HG03060 (cell line): ENCODE results near the gene SLC2A9.
"Not testable (repeated sequence)": the region's sequence is repeated elsewhere in the genome, so short reads cannot be mapped to it uniquely, and the experiment has no call there.

Experiments
- ATAC-seq: cut with Tn5 transposase; IDR thresholded peaks from one replicate; pipeline ENCODE4 v1.9.1; 2021; ENCODE audit warnings: low read depth, moderate number of reproducible peaks; ENCODE audit not compliant: unreplicated experiment

The SLC2A9 gene

DNA sequence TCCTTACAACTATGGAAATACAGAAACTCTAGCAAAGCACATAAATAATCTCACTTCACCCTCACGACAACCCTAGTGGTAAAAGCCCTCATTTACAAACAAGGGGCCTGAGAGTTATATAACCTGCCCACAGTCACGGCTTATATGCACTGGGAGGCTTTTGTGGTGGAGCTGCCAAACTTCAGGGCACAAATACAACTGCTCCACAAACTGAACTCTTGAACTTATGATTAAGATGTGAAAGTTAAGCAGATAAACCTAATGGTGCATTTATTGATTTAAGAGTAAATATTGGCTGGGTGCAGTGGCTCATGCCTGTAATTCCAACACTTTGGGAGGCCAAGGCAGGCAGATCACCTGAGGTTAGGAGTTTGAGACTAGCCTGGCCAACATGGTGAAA, 19.0 kb downstream of the SLC2A9 start:
- no peak for ATAC-seq

DNA sequence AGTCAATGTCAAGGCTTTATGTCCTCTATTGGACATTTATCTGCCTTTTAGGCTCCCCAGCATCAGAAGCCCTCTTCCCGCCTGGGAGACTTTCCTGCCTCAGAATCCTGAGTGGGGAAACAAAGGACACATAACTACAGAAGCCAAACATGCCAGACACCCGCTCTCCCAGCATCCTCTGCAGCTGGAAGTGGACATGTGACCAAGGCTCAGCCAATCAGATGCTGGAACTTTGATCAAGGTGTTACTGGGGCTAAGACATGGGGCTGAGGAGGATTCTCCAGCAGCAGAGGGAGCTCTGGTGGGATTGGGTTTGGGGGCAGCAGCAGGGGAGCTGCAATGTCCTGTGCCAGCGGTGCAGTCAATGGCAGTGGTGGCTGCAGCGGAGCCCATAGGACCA, 19.5 kb downstream of the SLC2A9 start:
- no peak for ATAC-seq

DNA sequence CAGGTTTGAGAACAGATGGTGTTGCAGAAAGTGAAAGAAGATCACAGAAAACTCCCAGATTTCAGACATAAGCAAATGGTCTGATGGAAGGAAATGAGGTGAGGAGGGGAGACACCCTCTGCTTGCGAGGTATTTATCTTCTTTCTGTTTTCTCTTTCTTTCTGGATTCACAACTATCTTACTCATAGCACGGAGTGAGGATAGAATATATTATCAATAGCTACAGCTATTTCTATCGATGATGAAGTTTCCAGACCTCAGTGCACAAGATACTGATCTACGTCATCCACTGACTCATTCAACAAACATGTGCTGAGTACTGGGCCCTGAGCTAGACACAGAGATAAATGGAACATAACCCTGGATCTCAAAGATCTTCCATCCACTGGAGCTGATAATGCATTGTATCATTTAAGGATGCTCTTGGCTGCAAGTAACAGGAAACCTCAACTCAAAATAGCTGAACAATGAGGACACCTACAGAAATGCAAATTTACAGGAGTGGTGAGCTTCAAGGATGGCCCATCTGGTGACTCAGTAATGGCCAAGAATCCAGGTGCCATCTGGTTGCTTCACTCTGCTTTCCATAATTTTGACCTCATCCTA, 21.2 kb downstream of the SLC2A9 start:
- no peak for ATAC-seq

DNA sequence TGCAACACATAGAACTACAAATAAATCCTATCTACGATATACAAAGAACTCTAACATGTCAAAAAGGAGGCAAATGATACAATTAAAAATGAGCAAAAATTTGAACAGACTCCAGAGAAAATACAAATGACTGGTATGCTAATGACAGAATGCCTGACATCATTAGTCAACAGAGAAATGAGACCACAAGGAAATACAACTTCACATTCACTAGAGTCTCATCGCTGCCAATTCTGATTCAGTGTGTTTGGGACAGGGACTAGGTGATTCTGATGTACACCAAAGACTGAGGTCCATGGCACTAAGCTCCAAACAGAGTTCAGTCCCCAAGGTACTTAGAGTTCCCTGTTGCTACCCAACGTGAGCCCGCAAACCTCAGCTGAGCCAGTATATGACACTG, 23.4 kb downstream of the SLC2A9 start:
- ATAC-seq, result no peak

DNA sequence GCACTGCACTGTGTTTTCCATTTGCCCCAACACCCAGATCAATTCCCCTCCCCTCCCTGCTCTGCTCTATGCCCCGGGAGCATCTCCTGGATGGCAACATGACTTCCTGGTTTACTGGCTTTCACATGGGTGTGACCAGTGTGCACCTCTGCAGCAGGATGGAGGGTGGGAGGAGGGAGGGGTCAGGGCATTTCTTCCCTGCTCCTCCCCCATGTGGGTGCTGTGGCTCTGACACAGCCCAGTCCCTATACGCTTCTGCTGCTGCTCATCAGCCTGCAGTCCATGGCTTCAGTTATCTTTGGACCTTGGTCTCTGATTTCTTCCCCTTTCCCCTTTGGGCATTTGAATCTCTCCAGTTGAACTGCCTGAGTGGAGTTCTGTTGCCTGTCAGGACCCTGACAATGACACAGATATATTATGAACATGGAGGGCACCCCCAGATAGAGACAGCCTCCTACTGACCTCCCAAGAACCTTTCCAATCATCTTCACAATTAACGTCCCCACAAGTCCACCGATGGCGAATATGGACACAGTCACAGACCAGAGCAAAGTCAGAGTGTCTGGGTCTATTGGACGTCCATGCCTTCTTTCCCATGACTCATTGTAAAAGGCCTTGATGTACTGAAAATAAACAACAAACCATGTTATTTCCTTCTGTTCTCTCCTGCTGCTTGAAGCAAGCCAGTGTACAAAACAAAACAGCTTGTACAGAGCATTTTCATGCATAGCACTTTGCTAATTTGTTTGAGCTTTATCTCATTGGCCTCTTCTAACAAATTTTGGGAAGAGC, 24.8 kb downstream of the SLC2A9 start:
- ATAC-seq, result no peak

DNA sequence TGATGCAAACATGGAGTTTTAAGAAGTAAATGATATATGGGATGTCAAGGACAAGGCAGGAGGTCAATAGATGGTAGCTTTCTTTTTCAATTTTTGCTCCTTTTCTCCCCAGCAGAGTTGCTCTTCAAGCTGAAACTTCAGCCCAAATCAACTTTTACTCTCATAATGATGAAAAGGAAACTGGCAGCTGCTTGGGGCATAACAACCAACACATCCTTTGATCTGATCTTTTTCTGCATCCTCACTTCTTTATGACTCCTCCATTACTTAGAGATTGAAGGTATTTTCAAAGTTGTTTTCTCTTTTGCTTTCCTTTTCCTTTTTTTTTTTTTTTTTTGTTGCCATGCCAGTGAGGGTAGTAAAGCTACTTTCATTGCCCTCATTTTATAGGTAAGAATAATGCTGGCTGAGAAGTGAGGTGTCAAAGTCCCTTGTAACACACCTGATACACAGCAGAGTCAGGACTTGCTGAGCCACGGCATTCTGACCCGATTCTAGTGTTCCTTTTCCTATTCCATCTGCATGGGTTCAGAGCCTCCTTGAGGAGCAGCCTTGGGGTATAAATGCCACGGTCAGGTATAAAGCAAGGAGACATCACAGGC, 26.9 kb downstream of the SLC2A9 start:
- no peak for ATAC-seq

DNA sequence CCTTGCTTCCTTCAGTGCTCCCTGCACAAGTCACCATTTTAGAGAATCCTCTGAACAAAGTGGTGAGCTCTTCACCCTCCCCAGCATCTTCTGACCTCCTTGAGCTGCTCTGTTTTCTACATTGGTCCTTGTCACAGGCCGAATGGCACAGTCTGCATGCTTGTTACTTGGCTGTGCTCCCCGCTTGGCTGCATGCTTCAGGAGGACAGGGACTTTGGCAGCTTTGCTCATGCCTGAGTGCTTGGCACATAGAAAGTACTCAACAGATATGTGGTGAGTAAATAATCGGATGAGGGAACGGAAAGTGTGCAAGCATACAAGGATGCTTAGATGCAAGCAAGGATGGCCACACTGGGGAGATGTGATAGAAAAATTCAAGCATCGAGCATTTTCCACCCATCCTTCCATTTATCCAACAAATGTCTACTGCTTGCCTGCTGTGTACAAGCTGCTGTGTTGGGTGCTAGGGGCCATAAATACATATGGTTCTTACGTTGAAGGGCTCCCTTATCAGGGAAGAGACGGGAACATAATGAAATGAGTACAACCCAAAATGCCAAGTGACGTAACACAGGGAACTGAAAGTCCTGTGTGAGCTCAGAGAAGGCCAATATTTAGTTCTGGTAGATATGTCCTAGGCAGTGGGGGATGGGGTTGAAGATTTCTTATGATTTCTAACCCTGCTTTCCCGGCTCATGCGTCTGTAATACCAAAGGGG, 31.2 kb downstream of the SLC2A9 start:
- ATAC-seq, result no peak

DNA sequence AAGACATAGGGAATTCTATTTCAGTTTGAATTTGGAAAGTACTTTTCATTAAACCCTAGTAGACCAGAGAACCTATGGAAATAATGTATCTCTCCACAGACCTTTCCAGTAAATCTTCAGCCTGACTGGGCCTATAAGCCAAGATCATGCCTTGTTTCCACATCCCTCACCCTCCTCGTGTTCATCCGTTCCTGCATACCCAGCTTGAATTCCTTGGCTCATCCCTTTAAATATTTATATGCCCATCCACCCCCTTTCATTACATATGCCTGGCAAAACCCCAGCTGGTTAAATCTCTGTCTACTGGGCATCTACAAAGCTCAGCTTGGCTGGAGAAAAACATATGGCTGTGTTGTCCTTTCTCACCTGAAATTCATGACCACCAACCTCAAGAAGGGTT, 32.4 kb downstream of the SLC2A9 start:
- ATAC-seq, result no peak

DNA sequence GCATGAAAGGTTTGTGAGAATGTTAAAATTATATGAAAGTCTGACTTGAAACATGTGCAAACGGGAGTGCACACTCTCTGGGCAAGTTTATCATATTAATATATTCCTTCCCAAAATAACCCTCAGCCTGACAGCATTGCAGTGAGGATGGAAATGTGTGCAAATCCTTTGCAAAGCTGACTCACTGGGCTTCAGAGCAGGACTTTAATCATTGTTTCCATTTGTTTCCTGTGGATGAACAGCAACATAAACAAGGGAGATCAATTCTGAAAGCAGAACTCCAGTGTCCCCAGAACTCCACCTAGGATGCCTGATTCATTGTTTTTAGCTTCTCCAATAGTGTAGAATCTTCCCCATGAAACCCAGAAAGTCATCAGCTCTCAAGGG, 32.9 kb downstream of the SLC2A9 start:
- ATAC-seq, result no peak

DNA sequence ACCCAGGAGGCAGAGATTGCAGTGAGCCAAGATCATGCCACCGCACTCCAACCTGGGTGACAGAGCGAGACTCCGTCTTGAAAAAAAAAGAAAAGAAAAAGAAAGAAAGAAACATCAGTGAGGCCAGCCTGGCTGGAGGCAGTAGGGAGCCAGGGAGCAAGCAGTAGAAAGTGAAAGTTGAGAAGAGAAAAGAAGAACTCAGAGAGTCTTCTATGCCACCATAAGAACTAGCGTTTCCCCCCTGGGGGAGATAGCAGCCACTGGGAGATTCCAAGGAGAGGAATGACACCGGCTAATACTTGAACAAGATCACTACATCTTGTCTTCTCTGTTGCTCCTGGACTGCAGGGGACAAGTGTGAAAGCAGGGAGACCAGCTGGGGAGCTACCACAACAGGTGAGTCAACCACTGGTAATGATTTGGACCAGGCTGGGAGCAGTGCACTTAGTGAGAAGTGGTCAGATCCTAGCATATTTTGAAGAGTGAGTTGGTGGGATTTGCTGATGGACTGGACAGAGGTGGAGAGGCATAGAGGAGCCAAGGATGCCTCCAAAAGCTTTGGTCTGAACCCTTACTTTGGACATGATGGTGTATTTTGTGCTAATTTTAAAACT, 33.4 kb downstream of the SLC2A9 start:
- peak; percentile 54 for ATAC-seq

DNA sequence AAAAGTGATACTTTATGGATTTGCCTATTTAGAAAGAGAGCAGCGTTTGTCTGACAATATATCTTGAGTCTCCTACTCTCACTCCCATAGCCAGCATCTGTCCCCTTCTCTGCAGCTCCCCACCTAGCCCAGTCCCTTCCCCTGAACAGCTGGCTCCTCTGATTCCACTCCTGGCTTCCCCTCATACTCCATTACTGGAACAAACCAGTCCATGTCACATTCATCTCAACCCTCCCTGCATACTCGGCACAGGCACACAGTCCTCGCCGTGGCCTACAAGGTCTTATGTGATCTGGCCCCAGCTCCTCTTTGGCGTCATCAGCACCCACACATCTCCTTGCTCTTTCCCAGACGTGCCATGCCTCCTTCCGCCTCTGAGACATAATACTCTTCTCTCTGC, 36.7 kb downstream of the SLC2A9 start:
- ATAC-seq, result no peak

DNA sequence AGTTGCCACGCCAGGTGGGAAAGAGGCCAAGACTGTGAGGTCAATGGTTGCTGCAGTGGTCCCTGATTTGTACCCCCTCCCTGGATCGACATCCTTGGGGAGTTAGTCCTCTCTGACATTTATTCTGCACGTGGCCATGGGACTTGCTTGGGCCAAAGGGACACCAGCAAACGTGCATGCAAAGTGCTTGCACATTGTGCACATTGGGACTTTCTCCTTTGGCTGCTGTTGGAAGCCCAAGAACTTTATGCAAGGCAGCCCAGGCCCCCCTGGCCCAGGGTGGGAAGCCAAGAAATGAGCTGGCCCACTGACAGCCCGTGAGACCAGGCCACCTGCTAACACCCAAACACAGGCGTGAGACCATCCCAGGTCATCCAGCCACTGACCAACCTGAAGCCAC, 38.1 kb downstream of the SLC2A9 start:
- no peak for ATAC-seq

DNA sequence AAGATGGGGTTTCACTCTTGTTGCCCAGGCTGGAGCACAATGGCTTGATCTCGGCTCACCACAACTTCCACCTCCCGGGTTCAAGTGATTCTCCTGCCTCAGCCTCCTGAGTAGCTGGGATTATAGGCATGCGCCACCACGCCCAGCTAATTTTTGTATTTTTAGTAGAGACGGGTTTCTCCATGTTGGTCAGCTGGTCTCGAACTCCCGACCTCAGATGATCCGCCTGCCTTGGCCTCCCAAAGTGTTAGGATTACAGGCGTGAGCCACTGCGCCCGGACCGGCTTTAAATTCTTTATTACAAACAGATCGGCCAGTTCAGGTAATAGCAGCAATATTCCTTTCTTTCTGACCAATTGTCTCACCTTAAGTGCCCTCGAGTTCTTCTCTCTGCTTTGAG, 39.4 kb downstream of the SLC2A9 start:
- not testable (repeated sequence) for ATAC-seq

DNA sequence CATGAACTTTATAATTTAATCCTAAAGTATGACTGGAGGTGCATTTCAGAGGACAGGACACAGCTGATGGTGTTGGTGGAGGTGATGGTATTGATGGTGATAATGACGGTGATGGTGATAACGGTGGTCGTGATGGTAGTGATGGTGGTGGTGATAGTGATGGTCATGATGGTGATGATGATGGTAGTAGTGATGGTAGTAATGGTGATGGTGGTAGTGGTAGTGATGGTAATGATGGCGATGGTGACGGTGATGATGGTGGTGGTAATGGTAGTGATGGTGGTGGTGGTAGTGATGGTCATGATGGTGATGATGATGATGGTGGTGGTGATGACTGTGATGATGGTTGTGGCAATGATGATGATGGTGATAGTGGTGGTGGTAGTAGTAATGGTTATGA, 40.4 kb downstream of the SLC2A9 start:
- ATAC-seq, result no peak

DNA sequence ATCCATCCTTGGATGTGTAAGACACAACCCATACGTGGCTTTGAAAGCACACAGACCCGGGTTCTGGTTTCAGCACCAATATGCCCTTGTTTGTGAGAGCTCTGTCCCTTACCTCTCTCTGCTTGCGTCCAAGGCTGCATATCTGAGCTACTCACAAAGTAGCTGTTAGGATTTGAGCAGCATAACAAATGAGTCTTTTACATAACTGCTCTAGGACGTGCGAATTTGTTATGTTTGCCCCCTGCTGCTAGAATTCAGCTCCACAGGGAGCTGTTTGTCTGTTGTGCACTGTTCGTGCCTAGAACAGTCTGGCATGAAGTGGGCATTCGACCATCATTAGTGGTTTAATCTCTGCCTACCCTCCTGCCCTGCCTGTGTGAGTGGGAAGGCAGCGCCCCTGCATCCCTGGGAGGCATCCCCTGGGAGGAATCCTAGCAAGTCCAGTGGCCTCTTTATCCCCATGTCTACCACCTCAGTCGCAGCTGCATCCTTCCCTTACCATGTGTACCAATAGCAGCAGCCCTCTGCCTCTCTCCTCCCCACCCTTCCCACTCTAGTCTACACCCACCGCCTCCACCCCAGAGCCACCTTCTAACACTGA, 42.1 kb downstream of the SLC2A9 start:
- ATAC-seq, result no peak

DNA sequence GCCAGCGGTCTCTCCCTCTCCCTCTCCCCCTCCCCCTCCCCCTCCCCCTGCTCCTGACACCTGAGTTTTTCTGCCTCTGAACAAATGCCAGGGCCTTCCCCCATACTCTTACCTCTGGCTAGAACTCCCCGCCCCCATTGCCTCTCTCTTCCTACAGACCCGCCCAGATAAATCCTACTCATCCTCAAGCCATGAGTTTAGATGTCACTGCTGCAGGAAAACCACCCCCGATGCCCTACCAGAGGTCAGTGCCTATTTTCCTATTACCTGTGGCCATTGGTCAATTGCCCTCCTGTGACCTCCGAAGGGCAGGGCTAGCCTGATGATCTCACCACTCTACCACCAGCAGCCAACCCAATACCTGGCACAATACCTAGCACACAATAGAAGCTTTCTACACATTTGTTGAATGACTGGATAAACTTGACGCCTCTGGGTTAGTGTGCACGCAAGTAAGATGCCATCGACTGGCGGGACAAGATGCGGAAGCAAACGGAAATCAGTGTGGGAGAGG, 43.7 kb downstream of the SLC2A9 start:
- ATAC-seq, result no peak

DNA sequence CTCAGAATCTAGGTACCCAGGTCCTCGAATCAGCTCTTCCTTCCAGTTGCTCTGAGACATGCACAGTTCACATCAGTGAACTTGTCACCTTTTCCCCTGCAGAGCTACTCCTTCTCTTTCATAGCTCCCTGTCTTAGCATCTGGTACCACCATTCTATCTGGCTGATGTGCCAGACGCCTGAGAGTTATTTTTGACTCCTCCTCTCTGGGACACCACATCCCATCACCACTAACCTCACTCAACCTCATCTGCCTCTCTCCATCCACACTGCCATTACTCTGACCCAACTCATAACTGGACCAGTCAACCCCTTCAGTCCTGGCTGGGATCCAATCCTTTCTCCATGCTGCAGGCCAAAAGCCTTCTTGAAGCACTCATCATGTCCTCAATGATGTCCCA, 44.5 kb downstream of the SLC2A9 start:
- no peak for ATAC-seq

DNA sequence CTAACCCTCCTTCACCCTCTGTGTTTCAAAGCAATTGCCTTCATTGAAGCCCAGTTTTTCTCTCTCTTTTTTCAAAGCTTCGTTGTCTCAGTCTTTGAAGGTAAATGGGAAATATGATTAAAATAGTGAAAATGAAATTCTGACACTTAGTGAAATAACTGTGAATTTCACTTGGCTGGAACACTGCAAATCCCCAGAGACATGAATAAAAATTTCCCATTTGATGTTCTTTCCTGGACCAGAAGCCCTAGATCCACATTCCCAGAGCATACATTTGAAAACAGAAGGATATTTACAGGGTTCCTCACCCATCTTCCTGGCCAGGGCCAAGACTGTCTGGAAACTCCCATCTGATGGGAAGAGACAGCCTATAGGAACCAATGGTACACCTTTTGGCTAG, 45.0 kb downstream of the SLC2A9 start:
- no peak for ATAC-seq

DNA sequence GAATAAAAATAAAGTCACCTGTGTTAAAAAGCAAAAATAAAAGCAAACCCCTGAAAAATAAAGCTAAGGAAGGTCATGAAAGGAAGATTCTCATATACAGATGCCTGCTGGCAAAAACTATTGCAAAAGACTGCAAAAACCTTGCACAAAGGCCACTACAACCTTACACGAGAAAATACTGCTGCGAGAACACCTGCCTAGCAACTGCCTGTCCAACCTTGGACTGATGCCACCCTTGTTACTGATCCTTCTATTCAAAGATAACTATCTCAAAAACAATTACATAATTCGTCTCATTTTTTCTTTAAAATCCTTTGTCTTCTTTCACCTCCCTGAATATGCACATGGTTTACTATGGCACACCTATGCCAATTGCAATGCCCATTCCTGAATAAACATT, 49.6 kb downstream of the SLC2A9 start:
- ATAC-seq, result no peak

DNA sequence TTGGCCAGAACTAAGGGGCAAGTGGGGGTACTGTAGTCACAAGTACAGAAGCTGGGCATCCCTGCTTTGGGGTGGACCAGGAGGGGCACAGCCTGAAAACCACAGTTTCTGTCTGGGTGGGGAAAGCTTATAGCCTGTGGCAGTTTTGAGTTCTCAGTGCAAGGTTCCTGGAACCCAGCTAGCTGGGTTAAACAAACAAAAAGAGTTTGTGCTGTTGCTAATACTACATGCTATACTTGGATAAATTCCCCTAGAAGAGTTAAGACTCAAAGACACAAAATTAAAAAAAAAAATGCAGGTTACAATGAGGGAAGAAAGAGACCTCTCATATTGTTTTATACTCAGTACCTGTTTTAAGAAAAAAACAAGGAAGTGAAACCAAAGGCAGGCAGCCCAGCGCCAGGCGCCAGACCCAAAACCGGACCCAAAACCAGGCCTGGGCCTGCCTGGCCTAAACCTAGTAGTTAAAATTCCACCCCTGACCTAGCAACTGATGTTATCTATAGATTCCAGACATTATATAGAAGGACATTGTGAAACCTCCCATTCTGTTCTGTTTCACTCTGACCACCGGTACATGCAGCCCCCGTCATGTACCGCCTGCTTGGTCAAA, 50.8 kb downstream of the SLC2A9 start:
- ATAC-seq, result peak; percentile 71
